Mucosa of descending colon (tissue), 3 donors: ENCODE results near the gene ETDA. TPM values are rescaled to one million over a fixed set of nuclear protein-coding genes. Genes with fewer than 3 reads are reported as not detected.
A peak's percentile ranks its signal among the peaks of the same experiment; 100 is the strongest.

ENCODE experiments used
- ATAC-seq: fragments of 200-7000 bp; cut with Tn5 transposase; one replicate; pipeline ENCODE4 v1.9.1; 2020; ENCODE audit warnings: mild to moderate bottlenecking, moderate library complexity
- DNase-seq, 3 donors: peaks; one replicate each; pipeline ENCODE4 v3.0.0-alpha.2; 2020
- H3K36me3 ChIP-seq: fragments of 200-600 bp; one replicate; pipeline ENCODE4 v1.8.0; 2021; ENCODE audit warnings: low read depth, mild to moderate bottlenecking
- H3K4me1 ChIP-seq: fragments of 200-600 bp; one replicate; pipeline ENCODE4 v1.8.0; 2021; ENCODE audit warnings: low read depth, mild to moderate bottlenecking
- H3K4me3 ChIP-seq: fragments of 200-600 bp; one replicate; pipeline ENCODE4 v1.8.0; 2021; ENCODE audit warnings: mild to moderate bottlenecking
- H3K9me3 ChIP-seq: fragments of 200-600 bp; one replicate; pipeline ENCODE4 v1.8.0; 2021; ENCODE audit warnings: mild to moderate bottlenecking
- CTCF ChIP-seq: fragments of 200-600 bp; IDR thresholded peaks from one replicate; pipeline ENCODE4 v1.8.0; 2022; ENCODE audit warnings: antibody characterized with exemption, mild to moderate bottlenecking
- intact Hi-C, 2 donors: fragments of 100-400 bp; cut with DNase I in 1 of 2; cut with micrococcal nuclease in 1 of 2; formaldehyde crosslinking; loops; one replicate each; pipeline versions ENCODE4 v1.11.0 to v1.11.1; 2022; cut with DNase I, micrococcal nuclease
- total RNA-seq, 3 donors: library from RNA; stranded (reverse); fragmentation: NEBNext Ultra II Directional in 2 of 3; extraction: Animal tissue kit (Norgen Biotek cat#: 25700) in 2 of 3; gene quantifications; one replicate each; pipeline versions ENCODE4 v1.2.1 to v1.2.4, GENCODE V29; 2021 to 2023
- donor health status: DM: no; HTN: no; CAD: no; lungs with moderate emphysema.
- donor health status: DM: no; HTN: no; CAD: no.
- donor health status: DM: no; HTN: yes; CAD: no.

Gene ETDA
- total RNA-seq, 3 donors from 2014 or later = not detected

- intact Hi-C loops = no loop called here
- DNase-seq = no peak
- no peak for ATAC-seq
Observed at GRCh38 chrX:135264206-135264605, 12.3 kb downstream of the ETDA start.

GRCh38 chrX:135273162-135273561 is 21.3 kb downstream of the ETDA start:
- Histone ChIP-seq H3K4me3 (no peak overlapping the region), H3K9me3 (peaks cover 6% of the 10 kb centered on the region), H3K4me1 (no peaks in the 10 kb centered on the region), H3K36me3 (no peaks in the 10 kb centered on the region)
- DNase-seq (no peak), ATAC-seq (no peak)
- intact Hi-C loops = no loop called here
- no peak for TF ChIP-seq CTCF

More at GRCh38 chrX:135264206-135264605, 12.3 kb downstream of the ETDA start:
- no peaks in the 10 kb centered on the region for H3K36me3 ChIP-seq
- no peak for TF ChIP-seq CTCF
- H3K4me1 ChIP-seq = no peaks in the 10 kb centered on the region
- no peak overlapping the region for H3K4me3 ChIP-seq
- no peaks in the 10 kb centered on the region for H3K9me3 ChIP-seq

GRCh38 chrX:135275973-135276372 is 24.1 kb downstream of the ETDA start:
- intact Hi-C loops = no loop called here
- H3K36me3 ChIP-seq = no peaks in the 10 kb centered on the region
- TF ChIP-seq CTCF = no peak
- DNase-seq (no peak), ATAC-seq (no peak)
- no peaks in the 10 kb centered on the region for H3K4me1 ChIP-seq
- H3K9me3 ChIP-seq = peaks cover 16% of the 10 kb centered on the region
- H3K4me3 ChIP-seq = no peak overlapping the region

- no peak for DNase-seq
- intact Hi-C loops = no loop called here
Observed at GRCh38 chrX:135287266-135287823, 35.5 kb downstream of the ETDA start.

GRCh38 chrX:135295238-135295943 is 43.5 kb downstream of the ETDA start:
- DNase-seq = peak; percentile 23 to 67 (median 28)
- Histone ChIP-seq H3K4me3 (no peak overlapping the region), H3K4me1 (no peaks in the 10 kb centered on the region), H3K36me3 (no peaks in the 10 kb centered on the region), H3K9me3 (peaks cover under 1% of the 10 kb centered on the region)
- no peak for TF ChIP-seq CTCF
- ATAC-seq = peak; percentile 60
- intact Hi-C loops = no loop called here

More at GRCh38 chrX:135287266-135287823, 35.5 kb downstream of the ETDA start:
- no peak for ATAC-seq
- no peaks in the 10 kb centered on the region for H3K36me3 ChIP-seq
- no peak overlapping the region for H3K4me3 ChIP-seq
- H3K4me1 ChIP-seq = no peaks in the 10 kb centered on the region
- no peak for TF ChIP-seq CTCF
- H3K9me3 ChIP-seq = peaks cover 57% of the 10 kb centered on the region
